HUES6 (cell line): ENCODE results near the gene MDFIC2.
"Not testable (repeated sequence)": the region's sequence is repeated elsewhere in the genome, so short reads cannot be mapped to it uniquely, and the experiment has no call there.

Experiments used
- H3K27ac ChIP-seq: 2 replicates; pipeline ENCODE4 v1.7.0; 2013; ENCODE audit warnings: low read depth, mild to moderate bottlenecking, low read length, inconsistent platforms
- H3K27me3 ChIP-seq: 2 replicates; pipeline ENCODE4 v1.6.1; 2013; ENCODE audit warnings: low read length; ENCODE audit not compliant: control insufficient read depth, insufficient read depth
- H3K36me3 ChIP-seq: 2 replicates; pipeline ENCODE4 v1.6.1; 2013; ENCODE audit warnings: low read length; ENCODE audit not compliant: control insufficient read depth, insufficient read depth
- H3K4me1 ChIP-seq: 2 replicates; pipeline ENCODE4 v1.6.1; 2013; ENCODE audit warnings: low read length; ENCODE audit not compliant: control insufficient read depth, insufficient read depth
- H3K4me3 ChIP-seq: 2 replicates; pipeline ENCODE4 v1.5.1; 2013; ENCODE audit warnings: low read depth, low read length
- H3K9ac ChIP-seq: one replicate; pipeline ENCODE4 v1.6.1; 2013; ENCODE audit warnings: mild to moderate bottlenecking, low read length
- H3K9me3 ChIP-seq: 2 replicates; pipeline ENCODE4 v1.6.1; 2013; ENCODE audit warnings: low read depth, low read length; ENCODE audit not compliant: control insufficient read depth, insufficient read depth

The MDFIC2 gene

DNA sequence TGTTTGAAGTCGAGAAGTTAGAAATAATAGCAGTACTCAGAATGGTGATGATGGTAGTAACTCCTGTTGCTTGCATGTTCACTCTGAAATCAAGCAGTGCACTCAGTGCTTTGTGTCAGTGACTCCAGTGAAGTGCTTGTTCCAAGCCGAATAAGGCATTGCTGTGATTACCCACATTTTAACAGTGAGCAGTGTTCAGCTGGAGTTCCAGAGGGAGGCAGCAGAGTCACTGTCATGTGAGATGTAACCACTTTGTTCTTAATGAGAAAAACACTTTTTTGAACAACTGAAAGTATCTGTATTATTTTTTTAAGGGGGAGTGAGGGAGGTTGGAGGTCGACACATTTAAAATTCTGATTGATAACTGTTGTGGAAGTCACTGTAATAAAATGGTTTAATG, 3.7 kb downstream of the MDFIC2 start:
- H3K4me1 ChIP-seq: peaks cover 3% of the 10 kb centered on the region; the same call in 1 of the 2 replicates
- no peaks in the 10 kb centered on the region for H3K36me3 ChIP-seq
- H3K9me3 ChIP-seq: no peaks in the 10 kb centered on the region
- no peak overlapping the region for H3K4me3 ChIP-seq
- H3K9ac ChIP-seq: no peak overlapping the region
- no peaks in the 10 kb centered on the region for H3K27me3 ChIP-seq
- H3K27ac ChIP-seq: no peak overlapping the region

DNA sequence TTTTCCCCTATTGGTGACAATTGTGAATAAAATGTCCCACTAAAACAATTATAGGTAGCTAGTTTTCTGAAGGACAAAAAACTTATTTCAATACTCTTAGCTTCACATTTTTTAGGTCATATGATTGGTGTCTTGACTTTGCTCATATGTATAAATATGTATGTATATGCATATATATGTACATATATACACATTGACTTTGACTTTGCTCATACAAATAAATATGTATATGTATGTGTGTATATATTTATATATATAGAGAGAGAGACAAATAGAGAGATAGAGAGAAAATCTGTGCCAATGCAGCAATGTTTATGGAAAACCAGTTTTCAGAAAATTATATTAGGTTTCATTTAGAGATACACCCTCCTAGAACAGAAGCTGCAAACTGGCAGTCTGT, 5.7 kb downstream of the MDFIC2 start:
- Histone ChIP-seq H3K27ac (no peak overlapping the region), H3K9ac (no peak overlapping the region), H3K9me3 (no peaks in the 10 kb centered on the region), H3K4me1 (no peaks in the 10 kb centered on the region), H3K27me3 (no peaks in the 10 kb centered on the region), H3K36me3 (no peaks in the 10 kb centered on the region), H3K4me3 (no peak overlapping the region)

DNA sequence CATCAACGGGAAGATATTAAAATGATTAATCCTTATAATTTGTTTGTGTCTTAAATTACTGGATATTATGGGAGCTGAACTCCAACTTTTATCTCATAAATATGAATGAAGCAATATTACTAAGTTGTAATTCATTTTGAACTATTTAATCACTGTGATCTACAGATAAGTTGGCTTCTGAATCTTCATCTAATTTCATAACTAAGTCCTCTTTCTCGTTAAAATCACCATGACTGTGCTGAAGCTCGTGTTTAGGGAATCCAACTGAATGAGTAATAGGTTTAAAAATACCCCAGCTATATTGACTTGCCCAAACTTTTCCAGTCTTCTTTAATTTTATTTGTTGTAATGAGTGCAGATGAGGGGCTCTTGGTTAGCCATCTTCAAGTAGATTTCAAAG, 14.1 kb downstream of the MDFIC2 start:
- H3K27me3 ChIP-seq: no peaks in the 10 kb centered on the region
- no peaks in the 10 kb centered on the region for H3K9me3 ChIP-seq
- no peak overlapping the region for H3K27ac ChIP-seq
- H3K36me3 ChIP-seq: no peaks in the 10 kb centered on the region
- no peak overlapping the region for H3K9ac ChIP-seq
- no peaks in the 10 kb centered on the region for H3K4me1 ChIP-seq
- H3K4me3 ChIP-seq: no peak overlapping the region

DNA sequence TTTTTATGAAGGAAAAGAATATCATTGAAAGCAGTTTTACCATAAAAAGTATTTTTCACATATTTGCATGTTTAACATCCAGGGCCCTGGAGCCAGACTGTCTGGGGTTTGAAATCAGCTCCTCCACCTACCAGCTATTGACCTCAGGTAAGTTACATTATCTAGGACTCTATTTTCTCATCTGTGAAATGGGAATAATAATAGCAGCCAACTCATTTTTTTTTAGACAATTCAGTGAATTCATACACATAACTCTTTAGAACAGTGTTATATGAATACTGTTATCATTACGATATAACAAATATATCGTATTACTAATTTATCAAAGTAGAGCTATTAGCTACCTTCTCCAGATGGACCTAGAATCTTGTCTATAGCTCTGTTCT, 21.3 kb downstream of the MDFIC2 start:
- Histone ChIP-seq H3K4me1 (no peaks in the 10 kb centered on the region), H3K9ac (no peak overlapping the region), H3K27me3 (no peaks in the 10 kb centered on the region), H3K4me3 (peak overlapping the region; percentile 33; the same call in 1 of the 2 replicates), H3K9me3 (no peaks in the 10 kb centered on the region), H3K27ac (no peak overlapping the region), H3K36me3 (no peaks in the 10 kb centered on the region)

DNA sequence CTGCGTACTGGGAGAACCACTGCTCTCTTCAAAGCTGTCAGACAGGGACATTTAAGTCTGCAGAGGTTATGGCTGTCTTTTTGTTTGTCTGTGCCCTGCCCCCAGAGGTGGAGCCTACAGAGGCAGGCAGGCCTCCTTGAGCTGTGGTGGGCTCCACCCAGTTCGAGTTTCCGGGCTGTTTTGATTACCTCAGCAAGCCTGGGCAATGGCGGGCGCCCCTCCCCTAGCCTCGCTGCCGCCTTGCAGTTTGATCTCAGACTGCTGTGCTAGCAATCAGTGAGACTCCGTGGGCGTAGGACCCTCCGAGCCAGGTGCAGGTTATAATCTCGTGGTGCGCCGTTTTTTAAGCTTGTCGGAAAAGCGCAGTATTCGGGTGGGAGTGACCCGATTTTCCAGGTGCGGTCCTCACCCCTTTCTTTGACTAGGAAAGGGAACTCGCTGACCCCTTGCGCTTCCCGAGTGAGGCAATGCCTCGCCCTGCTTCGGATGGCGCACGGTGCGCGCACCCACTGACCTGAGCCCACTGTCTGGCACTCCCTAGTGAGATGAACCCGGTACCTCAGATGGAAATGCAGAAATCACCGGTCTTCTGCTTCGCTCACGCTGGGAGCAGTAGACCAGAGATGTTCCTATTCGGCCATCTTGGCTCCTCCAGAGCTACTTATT, 21.9 kb downstream of the MDFIC2 start:
- not testable (repeated sequence) for H3K27me3 ChIP-seq

DNA sequence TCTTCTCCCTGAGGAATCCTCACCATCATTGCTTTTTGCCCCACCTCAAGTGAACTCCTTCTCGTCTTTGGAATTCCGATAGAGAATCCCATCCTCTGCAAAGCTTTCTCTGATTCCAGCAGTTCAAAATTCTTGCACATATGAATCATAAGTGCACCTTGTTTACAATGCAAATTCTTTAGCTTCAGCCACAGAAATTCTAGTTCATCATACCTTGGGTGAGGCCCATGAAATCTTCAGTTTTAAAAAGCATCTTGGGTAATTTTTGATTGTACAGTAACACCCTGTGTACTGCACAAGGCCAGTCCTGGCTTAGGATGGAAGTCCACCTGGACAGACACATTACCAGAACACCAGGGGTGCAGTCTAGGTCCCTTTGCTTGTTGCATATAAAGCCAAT, 30.8 kb downstream of the MDFIC2 start:
- H3K27me3 ChIP-seq: no peaks in the 10 kb centered on the region
- H3K4me3 ChIP-seq: no peak overlapping the region
- H3K9me3 ChIP-seq: no peaks in the 10 kb centered on the region
- no peaks in the 10 kb centered on the region for H3K36me3 ChIP-seq
- H3K27ac ChIP-seq: no peak overlapping the region
- H3K9ac ChIP-seq: no peak overlapping the region
- no peaks in the 10 kb centered on the region for H3K4me1 ChIP-seq

More for the DNA sequence above, 21.9 kb downstream of the MDFIC2 start:
- not testable (repeated sequence) for H3K9me3 ChIP-seq, H3K36me3 ChIP-seq, H3K27ac ChIP-seq, H3K4me1 ChIP-seq, H3K9ac ChIP-seq
- H3K4me3 ChIP-seq: peak overlapping the region; percentile 33; the same call in 1 of the 2 replicates

DNA sequence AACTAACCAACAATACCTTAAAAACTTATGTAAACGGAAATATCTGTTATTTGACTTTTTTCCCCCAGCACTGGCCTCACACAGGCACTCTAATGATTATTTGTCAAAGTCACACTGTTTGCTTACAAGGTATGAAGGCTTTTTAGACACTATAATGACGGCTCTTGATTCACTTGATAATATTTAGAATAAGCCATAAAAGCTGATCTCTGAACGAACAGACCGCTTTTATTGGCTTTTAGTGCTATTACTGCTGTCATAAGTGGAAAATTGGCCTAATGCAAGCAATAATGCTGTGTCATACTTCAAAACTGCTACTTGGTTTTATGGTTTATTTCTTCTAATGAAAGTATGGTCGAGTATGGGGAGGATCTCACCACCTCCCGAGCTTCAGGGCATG, 35.1 kb downstream of the MDFIC2 start:
- Histone ChIP-seq H3K4me1 (no peaks in the 10 kb centered on the region), H3K9me3 (no peaks in the 10 kb centered on the region), H3K36me3 (no peaks in the 10 kb centered on the region), H3K27ac (no peak overlapping the region), H3K9ac (no peak overlapping the region), H3K27me3 (no peaks in the 10 kb centered on the region), H3K4me3 (no peak overlapping the region)

DNA sequence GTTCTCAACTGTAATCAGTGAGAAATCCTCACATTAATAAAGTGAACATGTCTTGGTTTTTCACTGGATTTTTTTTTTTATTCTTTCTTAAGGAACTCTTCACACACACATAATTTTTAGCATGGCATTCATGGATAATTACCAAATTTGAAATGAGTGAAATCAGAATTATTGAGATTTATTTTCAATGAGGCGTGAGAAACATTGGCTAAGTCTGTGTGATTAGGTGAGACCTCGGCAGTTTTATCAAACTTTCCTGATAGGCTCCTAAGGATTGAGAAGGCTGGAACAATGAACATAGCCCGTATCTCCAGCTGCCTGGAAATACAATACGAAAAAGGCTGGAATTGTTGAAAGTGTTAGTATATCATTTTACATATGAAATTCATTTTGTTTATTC, 35.5 kb downstream of the MDFIC2 start:
- no peak overlapping the region for H3K9ac ChIP-seq
- no peaks in the 10 kb centered on the region for H3K36me3 ChIP-seq
- H3K27me3 ChIP-seq: no peaks in the 10 kb centered on the region
- no peaks in the 10 kb centered on the region for H3K9me3 ChIP-seq
- H3K4me1 ChIP-seq: no peaks in the 10 kb centered on the region
- no peak overlapping the region for H3K27ac ChIP-seq
- no peak overlapping the region for H3K4me3 ChIP-seq

DNA sequence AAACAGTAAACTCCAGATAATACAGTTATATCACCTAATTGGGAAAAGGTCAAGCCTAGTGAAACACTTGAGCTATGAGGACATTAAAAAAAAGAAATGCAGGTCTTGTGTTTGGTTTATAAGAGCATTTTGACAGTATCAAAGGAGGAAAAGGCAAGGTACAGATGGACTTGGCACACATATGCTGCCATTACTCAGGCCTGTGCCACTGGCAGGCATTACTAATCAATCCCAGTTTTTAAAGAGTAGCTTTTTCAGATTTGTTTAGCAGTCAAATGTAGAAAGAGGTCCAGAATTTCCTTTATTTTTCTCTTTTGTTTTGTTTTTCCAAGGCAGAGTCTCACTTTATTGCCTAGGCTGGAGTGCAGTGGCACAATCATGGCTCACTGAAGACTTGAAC, 38.9 kb downstream of the MDFIC2 start:
- Histone ChIP-seq H3K9ac (no peak overlapping the region), H3K27me3 (no peaks in the 10 kb centered on the region), H3K4me1 (no peaks in the 10 kb centered on the region), H3K27ac (no peak overlapping the region), H3K4me3 (no peak overlapping the region), H3K36me3 (no peaks in the 10 kb centered on the region), H3K9me3 (no peaks in the 10 kb centered on the region)

DNA sequence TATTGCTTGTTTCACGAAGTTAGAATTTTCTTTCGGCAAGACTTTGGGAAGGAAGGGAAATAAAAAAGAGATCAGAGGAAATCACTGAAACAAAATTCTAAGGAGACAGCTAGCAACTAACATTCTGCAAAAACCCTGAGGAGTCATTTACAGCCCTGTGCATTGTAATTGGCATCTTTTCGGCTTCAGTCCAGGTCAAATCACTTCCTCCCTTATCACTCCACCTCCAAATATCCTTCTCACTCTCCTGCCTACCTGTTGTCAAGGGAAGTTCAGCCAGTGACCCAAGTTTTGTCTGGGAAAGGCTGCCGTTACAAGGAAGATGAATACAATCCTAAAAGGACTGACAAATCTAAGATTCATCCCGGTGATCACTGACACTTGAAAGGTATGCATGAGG, 39.6 kb downstream of the MDFIC2 start:
- no peak overlapping the region for H3K9ac ChIP-seq

DNA sequence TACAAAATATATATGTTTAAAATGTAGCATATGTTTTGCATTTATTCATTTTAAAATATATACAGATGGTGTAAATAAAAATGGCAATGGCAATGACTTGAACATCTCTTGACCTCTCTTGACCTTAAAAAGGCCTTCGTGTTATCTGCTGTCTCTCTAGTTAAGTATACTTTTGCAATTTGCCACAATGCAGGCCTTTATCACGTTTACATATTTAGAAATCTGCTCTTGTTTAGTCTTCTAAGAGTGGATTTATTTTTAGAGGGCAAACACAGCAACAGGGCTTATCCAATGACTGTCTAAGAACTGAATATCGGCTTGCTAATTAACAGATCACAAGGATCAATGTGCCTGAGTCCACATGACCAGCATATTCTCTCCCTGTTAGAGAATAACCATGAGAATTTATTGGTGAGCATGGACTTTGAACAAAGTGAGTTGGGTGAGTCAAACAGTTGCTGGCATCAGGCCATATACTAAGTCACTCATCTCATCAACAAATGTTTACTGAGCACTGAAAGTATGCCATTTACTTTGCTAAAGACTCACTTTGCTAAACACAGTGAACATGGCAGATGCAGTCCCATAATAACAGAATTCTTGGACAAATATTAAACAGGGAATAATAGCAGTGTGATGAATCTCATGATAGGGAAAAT, 48.2 kb downstream of the MDFIC2 start:
- H3K9me3 ChIP-seq: no peaks in the 10 kb centered on the region
- no peak overlapping the region for H3K9ac ChIP-seq
- H3K36me3 ChIP-seq: no peaks in the 10 kb centered on the region
- no peak overlapping the region for H3K27ac ChIP-seq
- H3K27me3 ChIP-seq: no peaks in the 10 kb centered on the region
- no peaks in the 10 kb centered on the region for H3K4me1 ChIP-seq
- H3K4me3 ChIP-seq: no peak overlapping the region

More for the DNA sequence above, 39.6 kb downstream of the MDFIC2 start:
- Histone ChIP-seq H3K36me3 (no peaks in the 10 kb centered on the region), H3K4me1 (no peaks in the 10 kb centered on the region), H3K9me3 (no peaks in the 10 kb centered on the region), H3K27ac (no peak overlapping the region), H3K27me3 (no peaks in the 10 kb centered on the region), H3K4me3 (no peak overlapping the region)
